Panc1 (cell line): Measurements from ENCODE around the gene RASD2. TPM values are rescaled to one million over a fixed set of nuclear protein-coding genes. Genes with fewer than 3 reads are reported as not detected.
A peak's percentile ranks its signal among the peaks of the same experiment; 100 is the strongest.

Experiments used
- ATAC-seq: fragments of 200-7000 bp; cut with Tn5 transposase; 2 replicates; pipeline ENCODE4 v1.9.1; 2020; ENCODE audit warnings: mild to moderate bottlenecking, moderate library complexity
- BruUV-seq: library from RNA; stranded (reverse); fragments of 400-500 nt; replicated peaks from 2 replicates; lab custom pipeline; 2021; lab: Mats Ljungman, UMichigan
- CTCF ChIA-PET: fragments of 300-600 bp; sonication (Branson Sonifier 250); formaldehyde crosslinking; loops from one replicate; lab custom pipeline; 2022; ENCODE audit warnings: antibody characterized with exemption; lab: Charles Lee
- POLR2A ChIA-PET: fragments of 300-600 bp; sonication (Branson Sonifier 250); formaldehyde crosslinking; loops from one replicate; lab custom pipeline; 2022; ENCODE audit warnings: antibody characterized with exemption; lab: Charles Lee
- DNase-seq: peaks from one replicate; pipeline ENCODE4 v3.0.0-alpha.2; 2010; ENCODE audit warnings: low read depth, low spot score
- H3K27ac ChIP-seq: 2 replicates; pipeline ENCODE4 v1.5.1; 2011; ENCODE audit warnings: mild to moderate bottlenecking, low read length, inconsistent platforms
- H3K27me3 ChIP-seq: fragments of 200-500 bp; sonication (Bioruptor generic); 2 replicates; pipeline ENCODE4 v1.6.0; 2014; ENCODE audit warnings: low read length, inconsistent platforms; ENCODE audit not compliant: control insufficient read depth, insufficient read depth
- H3K36me3 ChIP-seq: fragments of 200-500 bp; sonication (Bioruptor generic); 2 replicates; pipeline ENCODE4 v1.5.1; 2014; ENCODE audit warnings: inconsistent platforms, mild to moderate bottlenecking, low read length, moderate library complexity; ENCODE audit not compliant: control insufficient read depth, insufficient read depth
- H3K4me1 ChIP-seq: 2 replicates; pipeline ENCODE4 v1.5.1; 2011; ENCODE audit warnings: inconsistent platforms, mild to moderate bottlenecking, low read length, moderate library complexity; ENCODE audit not compliant: control insufficient read depth, insufficient read depth
- H3K4me3 ChIP-seq, 2 experiments: 2 replicates each; pipeline ENCODE4 v1.5.1; 2011 to 2012; ENCODE audit warnings: low read depth in 2 of 2, low read length in 2 of 2, mild to moderate bottlenecking in 2 of 2, inconsistent platforms in 1 of 2, moderate library complexity in 1 of 2
- H3K9me3 ChIP-seq: fragments of 200-500 bp; sonication (Bioruptor generic); 2 replicates; pipeline ENCODE4 v1.5.1; 2014; ENCODE audit warnings: low read depth, mild to moderate bottlenecking, inconsistent platforms, low read length, moderate library complexity; ENCODE audit not compliant: control insufficient read depth, insufficient read depth
- CTCF ChIP-seq: fragments of 450-650 bp; IDR thresholded peaks from 2 replicates; pipeline ENCODE4 v1.5.1; 2017; ENCODE audit warnings: mild to moderate bottlenecking
- POLR2AphosphoS5 ChIP-seq: IDR thresholded peaks from 2 replicates; pipeline ENCODE4 v1.6.1; 2012; ENCODE audit warnings: mild to moderate bottlenecking, low read depth, low read length, moderate library complexity
- REST ChIP-seq, 2 experiments: IDR thresholded peaks; 2 replicates each; pipeline ENCODE4 v1.6.1; 2011 to 2012; ENCODE audit warnings: low read depth in 2 of 2, control low read depth in 1 of 2, low read length in 1 of 2, mild to moderate bottlenecking in 1 of 2, moderate library complexity in 1 of 2; ENCODE audit not compliant: insufficient read depth in 1 of 2
- SIN3A ChIP-seq: IDR thresholded peaks from 2 replicates; pipeline ENCODE4 v1.6.1; 2012; ENCODE audit warnings: low read depth, mild to moderate bottlenecking, low read length, moderate library complexity, borderline replicate concordance; ENCODE audit not compliant: insufficient read depth
- TCF7L2 ChIP-seq: IDR thresholded peaks from 2 replicates; pipeline ENCODE4 v1.6.1; 2011; ENCODE audit warnings: mild to moderate bottlenecking, low read depth, low read length, inconsistent platforms
- in situ Hi-C: cut with HindIII; loops from 2 replicates; pipeline ENCODE4 v1.10.0; 2016; ENCODE audit warnings: low sequenced_read_pairs, low pct_unique_long_range_greater_than_20kb
- intact Hi-C: fragments of 100-400 bp; cut with micrococcal nuclease; formaldehyde crosslinking; loops from one replicate; pipeline ENCODE4 v1.10.0; 2022; ENCODE audit not compliant: unreplicated experiment
- total RNA-seq: library from RNA; stranded (reverse); gene quantifications from one replicate; pipeline ENCODE4 v1.2.1, GENCODE V29; 2021; ENCODE audit not compliant: unreplicated experiment

Gene RASD2
- total RNA-seq, 1 experiment from 2014 or later, result 26.7 TPM

GRCh38 chr22:35553341-35553740, 12.7 kb downstream of the RASD2 start:
- ChIA-PET CTCF (no interaction called here), POLR2A (interaction anchor here (0.6 kb wide), 1 partner anchor 10 kb away, joined by 3 read pairs; no protein-coding TSS in a partner anchor)
- Histone ChIP-seq H3K4me1 (peaks cover 5% of the 10 kb centered on the region; the same call in 1 of the 2 replicates), H3K27ac (no peak overlapping the region), H3K4me3 (no peak overlapping the region), H3K9me3 (no peaks in the 10 kb centered on the region), H3K36me3 (no peaks in the 10 kb centered on the region), H3K27me3 (no peaks in the 10 kb centered on the region)
- DNase-seq, result no peak
- in situ Hi-C loops (no loop called here), intact Hi-C loops (no loop called here)
- no peak for ATAC-seq
- BruUV-seq, result TSS peak; percentile 75
- TF ChIP-seq CTCF (no peak), TCF7L2 (no peak), POLR2AphosphoS5 (no peak), SIN3A (no peak), REST (IDR thresholded peaks at IDR 0.05; ENCODE audit: insufficient read depth in 1 of 2, low read depth in 2 of 2, low read length in 1 of 2) (no peak)

- no peaks in the 10 kb centered on the region for H3K27me3 ChIP-seq
- POLR2A ChIA-PET, result no interaction called here
- H3K36me3 ChIP-seq, result no peaks in the 10 kb centered on the region
- peaks cover 5% of the 10 kb centered on the region; the same call in 1 of the 2 replicates for H3K4me1 ChIP-seq
- in situ Hi-C loops (no loop called here), intact Hi-C loops (no loop called here)
- TF ChIP-seq CTCF, result no peak
- TF ChIP-seq SIN3A, result no peak
- TF ChIP-seq TCF7L2, result no peak
- TF ChIP-seq REST (IDR thresholded peaks at IDR 0.05; ENCODE audit: insufficient read depth in 1 of 2, low read depth in 2 of 2, low read length in 1 of 2), result no peak
- no peak for TF ChIP-seq POLR2AphosphoS5
- H3K27ac ChIP-seq, result peak overlapping the region; percentile 39; the same call in 1 of the 2 replicates
- no peak overlapping the region for H3K4me3 ChIP-seq
- no peaks in the 10 kb centered on the region; the same call in 1 of the 2 replicates for H3K9me3 ChIP-seq
- BruUV-seq, result no TSS peak
- CTCF ChIA-PET, result no interaction called here
- DNase-seq (no peak), ATAC-seq (no peak)
Observed at GRCh38 chr22:35554297-35554845, 13.7 kb downstream of the RASD2 start.
